KMS-11 (cell line): ENCODE measurements around the gene P2RY8.
A peak's percentile ranks its signal among the peaks of the same experiment; 100 is the strongest.

Experiments used
- H2AFZ ChIP-seq: fragments of 200-600 bp; sonication (generic); 2 replicates; pipeline ENCODE4 v1.6.1; 2016; ENCODE audit warnings: antibody characterized with exemption, mixed run types, low read depth
- H3K27ac ChIP-seq: fragments of 200-600 bp; sonication (generic); 2 replicates; pipeline ENCODE4 v1.6.1; 2016; ENCODE audit warnings: mild to moderate bottlenecking, mixed run types
- H3K27me3 ChIP-seq: fragments of 200-600 bp; sonication (generic); 2 replicates; pipeline ENCODE4 v1.6.1; 2017; ENCODE audit warnings: mild to moderate bottlenecking, low read depth, mixed run types, moderate library complexity; ENCODE audit not compliant: insufficient read depth
- H3K36me3 ChIP-seq: fragments of 200-600 bp; sonication (generic); 2 replicates; pipeline ENCODE4 v1.6.1; 2017; ENCODE audit warnings: mild to moderate bottlenecking, mixed run types; ENCODE audit not compliant: insufficient read depth
- H3K4me1 ChIP-seq: fragments of 200-600 bp; sonication (generic); 2 replicates; pipeline ENCODE4 v1.6.1; 2016; ENCODE audit warnings: mild to moderate bottlenecking, low read depth, mixed run types; ENCODE audit not compliant: poor library complexity, severe bottlenecking
- H3K4me2 ChIP-seq: fragments of 200-600 bp; sonication (generic); 2 replicates; pipeline ENCODE4 v1.7.0; 2016; ENCODE audit warnings: mild to moderate bottlenecking, mixed run types
- H3K4me3 ChIP-seq: fragments of 200-600 bp; sonication (generic); IDR thresholded peaks from 2 replicates; pipeline ENCODE4 v1.6.1; 2017; ENCODE audit warnings: low read depth, low read length, mixed read lengths; ENCODE audit not compliant: insufficient read depth
- H3K79me2 ChIP-seq: fragments of 200-600 bp; sonication (generic); 2 replicates; pipeline ENCODE4 v1.6.1; 2016; ENCODE audit warnings: low read depth, mixed run types; ENCODE audit not compliant: insufficient read depth
- H3K9ac ChIP-seq: fragments of 200-600 bp; sonication (generic); 2 replicates; pipeline ENCODE4 v1.6.1; 2016; ENCODE audit warnings: mild to moderate bottlenecking, mixed run types
- H4K20me1 ChIP-seq: fragments of 200-600 bp; sonication (generic); 2 replicates; pipeline ENCODE4 v1.6.1; 2016; ENCODE audit warnings: mild to moderate bottlenecking, mixed run types; ENCODE audit not compliant: insufficient read depth
- TF ChIP-seq, protein P1 (sequence below): fragments of 200-600 bp; sonication (generic); conservative IDR thresholded peaks from 2 replicates; pipeline ENCODE4 v1.6.1; 2017; ENCODE audit warnings: low read depth, mild to moderate bottlenecking, antibody characterized with exemption, low read length, moderate library complexity, mixed read lengths

P2RY8 gene

DNA sequence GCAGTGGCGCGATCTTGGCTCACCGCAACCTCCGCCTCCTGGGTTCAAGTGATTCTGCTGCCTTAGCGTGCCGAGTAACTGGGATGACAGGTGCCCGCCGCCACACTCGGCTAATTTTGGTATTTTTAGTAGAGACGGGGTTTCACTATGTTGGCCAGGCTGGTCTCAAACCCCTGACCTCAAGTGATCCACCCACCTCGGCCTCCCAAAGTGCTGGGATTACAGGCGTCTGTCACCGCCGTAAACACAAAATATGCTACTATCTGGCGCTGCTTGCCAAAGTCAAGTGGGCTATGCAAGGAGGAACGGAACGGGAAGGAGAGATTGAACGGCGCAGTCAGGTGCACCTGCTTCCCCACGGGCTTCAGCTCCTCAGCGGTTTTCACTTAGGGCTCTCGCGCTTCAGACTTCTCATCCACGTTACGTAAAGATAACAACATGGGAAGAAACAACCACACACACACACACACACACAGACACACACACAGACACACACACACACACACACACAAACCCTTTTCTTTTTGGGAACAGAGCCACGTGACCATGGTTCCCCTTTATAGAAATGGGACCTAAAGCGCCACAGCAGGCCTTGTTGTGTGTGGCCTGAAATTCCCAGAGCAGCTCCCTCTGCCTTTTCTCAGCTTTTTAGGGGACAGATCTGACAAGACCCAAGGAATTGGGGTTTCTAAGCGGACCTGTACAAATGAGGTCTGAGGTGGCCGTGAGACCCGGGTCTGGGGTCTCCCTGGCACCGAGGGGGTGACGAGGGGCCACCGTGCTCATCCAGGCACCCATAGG, 1.5 kb downstream of the P2RY8 start:
- Histone ChIP-seq H2AFZ (no peak overlapping the region), H4K20me1 (peaks cover 17% of the 10 kb centered on the region; the same call in 1 of the 2 replicates), H3K9ac (peak overlapping the region; percentile 97), H3K79me2 (peaks cover 47% of the 10 kb centered on the region), H3K27me3 (no peaks in the 10 kb centered on the region), H3K4me3 (no peak overlapping the region), H3K4me2 (peak overlapping the region; percentile 62; the same call in 1 of the 2 replicates), H3K36me3 (0 out of 2 replicates have a peak, but pooled peaks cover 4% of the 10 kb centered on the region), H3K4me1 (peaks cover 17% of the 10 kb centered on the region), H3K27ac (peak overlapping the region; percentile 100)
- TF ChIP-seq, protein P1, sequence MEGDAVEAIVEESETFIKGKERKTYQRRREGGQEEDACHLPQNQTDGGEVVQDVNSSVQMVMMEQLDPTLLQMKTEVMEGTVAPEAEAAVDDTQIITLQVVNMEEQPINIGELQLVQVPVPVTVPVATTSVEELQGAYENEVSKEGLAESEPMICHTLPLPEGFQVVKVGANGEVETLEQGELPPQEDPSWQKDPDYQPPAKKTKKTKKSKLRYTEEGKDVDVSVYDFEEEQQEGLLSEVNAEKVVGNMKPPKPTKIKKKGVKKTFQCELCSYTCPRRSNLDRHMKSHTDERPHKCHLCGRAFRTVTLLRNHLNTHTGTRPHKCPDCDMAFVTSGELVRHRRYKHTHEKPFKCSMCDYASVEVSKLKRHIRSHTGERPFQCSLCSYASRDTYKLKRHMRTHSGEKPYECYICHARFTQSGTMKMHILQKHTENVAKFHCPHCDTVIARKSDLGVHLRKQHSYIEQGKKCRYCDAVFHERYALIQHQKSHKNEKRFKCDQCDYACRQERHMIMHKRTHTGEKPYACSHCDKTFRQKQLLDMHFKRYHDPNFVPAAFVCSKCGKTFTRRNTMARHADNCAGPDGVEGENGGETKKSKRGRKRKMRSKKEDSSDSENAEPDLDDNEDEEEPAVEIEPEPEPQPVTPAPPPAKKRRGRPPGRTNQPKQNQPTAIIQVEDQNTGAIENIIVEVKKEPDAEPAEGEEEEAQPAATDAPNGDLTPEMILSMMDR, result no peak

DNA sequence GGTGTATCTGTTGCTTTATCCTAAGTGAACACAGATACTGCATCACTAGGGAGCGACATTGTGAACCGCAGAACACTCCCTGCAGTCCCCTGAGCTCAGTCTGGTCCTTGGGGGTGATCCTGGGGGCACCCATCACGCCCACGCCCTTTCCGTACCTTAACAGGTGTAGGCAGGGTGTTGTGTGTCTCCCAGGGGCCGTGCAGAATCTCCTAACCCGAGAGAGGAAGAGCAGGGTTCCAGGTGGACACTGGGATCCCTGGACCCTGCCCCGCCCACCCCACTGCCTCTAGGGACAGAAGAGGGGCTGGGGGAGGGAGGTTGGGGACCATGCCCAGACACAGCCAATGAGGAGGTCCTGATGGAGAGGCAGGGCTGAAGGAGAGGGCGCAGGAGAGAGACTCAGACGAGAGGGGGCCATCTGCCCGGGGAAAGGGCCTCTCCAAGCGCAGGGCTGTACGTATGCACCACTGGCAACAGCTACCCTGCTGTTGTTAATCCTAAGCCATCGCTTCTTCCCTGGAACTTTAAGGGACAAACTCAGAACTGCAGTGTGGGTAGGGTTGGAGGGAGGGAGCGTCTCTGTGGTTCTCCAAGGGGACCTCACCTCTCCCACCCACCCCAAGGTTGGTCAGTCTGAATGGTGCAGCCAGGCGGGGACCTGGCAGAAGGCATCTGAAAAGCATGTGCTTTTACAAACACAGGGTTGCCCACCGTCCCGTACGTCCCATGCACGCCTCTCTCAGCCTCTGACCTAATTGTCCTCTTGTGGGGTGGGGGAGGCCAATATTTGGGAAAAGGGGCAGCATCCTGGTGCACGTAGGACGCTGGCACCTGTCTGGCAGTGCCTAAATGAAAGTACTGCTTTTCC, 2.5 kb downstream of the P2RY8 start:
- Histone ChIP-seq H3K79me2 (peaks cover 56% of the 10 kb centered on the region), H3K4me3 (no peak overlapping the region), H3K4me2 (peak overlapping the region; percentile 54), H3K4me1 (peaks cover 17% of the 10 kb centered on the region), H3K36me3 (0 out of 2 replicates have a peak, but pooled peaks cover 4% of the 10 kb centered on the region), H2AFZ (no peak overlapping the region), H4K20me1 (peaks cover 26% of the 10 kb centered on the region; the same call in 1 of the 2 replicates), H3K27me3 (no peaks in the 10 kb centered on the region), H3K9ac (peak overlapping the region; percentile 97), H3K27ac (peak overlapping the region; percentile 100)
- TF ChIP-seq, protein P1, result no peak

DNA sequence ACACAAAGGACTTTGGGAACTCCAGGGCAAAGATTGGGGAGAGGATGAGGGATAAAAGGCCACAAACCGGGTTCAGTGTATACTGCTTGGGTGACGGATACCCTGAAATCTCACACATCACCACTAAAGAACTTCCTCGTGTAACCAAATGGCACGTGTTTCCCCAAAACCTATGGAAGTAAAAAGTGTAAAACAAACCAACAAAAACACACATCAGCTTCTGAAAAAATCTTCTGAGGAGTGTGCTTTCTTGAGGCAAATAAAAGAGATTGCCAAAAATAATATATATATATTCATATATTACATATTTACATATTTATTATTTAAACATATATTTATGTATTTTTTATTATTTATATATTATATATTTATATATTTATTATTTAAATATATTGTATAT, 3.9 kb downstream of the P2RY8 start:
- TF ChIP-seq, protein P1, result no peak
- Histone ChIP-seq H3K79me2 (peaks cover 70% of the 10 kb centered on the region), H3K4me1 (peaks cover 17% of the 10 kb centered on the region), H3K9ac (no peak overlapping the region), H3K4me2 (no peak overlapping the region), H2AFZ (no peak overlapping the region), H3K27ac (no peak overlapping the region), H3K36me3 (0 out of 2 replicates have a peak, but pooled peaks cover 4% of the 10 kb centered on the region), H4K20me1 (peaks cover 30% of the 10 kb centered on the region; the same call in 1 of the 2 replicates), H3K27me3 (no peaks in the 10 kb centered on the region), H3K4me3 (no peak overlapping the region)

DNA sequence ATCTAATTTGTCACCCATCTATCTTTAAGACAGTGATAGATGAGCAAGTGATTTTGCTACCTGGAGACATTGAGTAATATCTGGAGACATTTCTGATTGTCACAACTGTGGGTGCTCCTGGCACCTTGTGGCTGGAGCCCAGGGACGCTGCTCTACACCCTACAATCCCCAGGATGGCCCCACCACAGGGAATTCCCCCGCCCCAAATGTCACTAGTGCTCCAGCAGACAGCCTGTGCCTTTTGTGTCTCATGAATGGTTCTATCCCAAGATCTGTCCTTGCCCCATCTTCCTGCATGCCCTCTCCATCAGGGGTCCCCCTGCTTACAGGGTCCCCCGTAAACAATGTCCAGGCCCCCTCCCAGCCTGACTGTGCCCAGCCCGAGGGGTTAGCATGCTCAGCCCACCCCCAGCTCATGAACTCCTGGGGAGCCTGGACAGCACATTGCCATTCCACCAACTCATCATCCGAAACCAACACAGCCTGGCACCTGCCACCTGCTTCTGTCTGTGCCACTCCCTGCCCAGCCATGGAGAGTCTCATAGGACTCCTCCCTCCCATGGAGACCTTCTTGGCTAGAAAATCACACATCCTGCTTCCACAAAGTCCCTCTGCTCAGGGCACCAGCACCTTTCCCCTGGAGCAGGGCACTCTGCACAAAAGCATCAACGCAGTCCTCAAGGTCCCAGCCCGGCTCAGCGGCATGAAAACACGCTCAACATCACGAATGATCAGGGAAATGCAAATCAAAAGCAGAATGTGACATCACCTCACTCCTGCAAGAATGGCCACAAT, 5.7 kb downstream of the P2RY8 start:
- Histone ChIP-seq H3K27ac (no peak overlapping the region), H3K4me3 (no peak overlapping the region), H4K20me1 (peaks cover 47% of the 10 kb centered on the region), H3K4me1 (peaks cover 17% of the 10 kb centered on the region), H3K4me2 (no peak overlapping the region; the same call in 1 of the 2 replicates), H3K79me2 (peaks cover 82% of the 10 kb centered on the region), H3K9ac (no peak overlapping the region), H3K36me3 (0 out of 2 replicates have a peak, but pooled peaks cover 4% of the 10 kb centered on the region), H2AFZ (no peak overlapping the region), H3K27me3 (no peaks in the 10 kb centered on the region)
- TF ChIP-seq, protein P1, result no peak
